Hepatocyte (in vitro differentiated cells): ENCODE results near the gene USHBP1. TPM values are rescaled to one million over a fixed set of nuclear protein-coding genes. Genes with fewer than 3 reads are reported as not detected.

Experiments used
- DNase-seq: peaks from one replicate; pipeline ENCODE4 v3.0.0-alpha.2; 2016; ENCODE audit warnings: low spot score
- H2AFZ ChIP-seq: fragments of 200-600 bp; sonication (generic); 2 replicates; pipeline ENCODE4 v1.6.0; 2016; ENCODE audit warnings: antibody characterized with exemption, mild to moderate bottlenecking
- H3K27ac ChIP-seq: fragments of 200-600 bp; sonication (generic); 2 replicates; pipeline ENCODE4 v1.5.1; 2016; ENCODE audit warnings: mild to moderate bottlenecking
- H3K27me3 ChIP-seq: fragments of 200-600 bp; sonication (generic); 2 replicates; pipeline ENCODE4 v1.6.1; 2016
- H3K36me3 ChIP-seq: fragments of 200-600 bp; sonication (generic); replicated peaks from 2 replicates; pipeline ENCODE4 v1.5.1; 2016; ENCODE audit warnings: low read depth; ENCODE audit not compliant: insufficient read depth
- H3K4me1 ChIP-seq: fragments of 200-600 bp; sonication (generic); 2 replicates; pipeline ENCODE4 v1.5.1; 2016; ENCODE audit warnings: mild to moderate bottlenecking, moderate library complexity; ENCODE audit not compliant: insufficient read depth
- H3K4me2 ChIP-seq: fragments of 200-600 bp; sonication (generic); 2 replicates; pipeline ENCODE4 v1.6.0; 2016
- H3K4me3 ChIP-seq: fragments of 200-600 bp; sonication (generic); 2 replicates; pipeline ENCODE4 v1.5.1; 2016; ENCODE audit warnings: mild to moderate bottlenecking
- H3K79me2 ChIP-seq: fragments of 200-600 bp; sonication (generic); 2 replicates; pipeline ENCODE4 v1.6.0; 2017; ENCODE audit warnings: mild to moderate bottlenecking
- H3K9me2 ChIP-seq: fragments of 200-600 bp; sonication (generic); replicated peaks from 2 replicates; pipeline ENCODE4 v1.6.0; 2017; ENCODE audit warnings: mild to moderate bottlenecking; ENCODE audit not compliant: insufficient read depth
- H3K9me3 ChIP-seq: fragments of 200-600 bp; sonication (generic); 2 replicates; pipeline ENCODE4 v1.5.1; 2016; ENCODE audit warnings: low read depth, mild to moderate bottlenecking
- H4K20me1 ChIP-seq: fragments of 200-600 bp; sonication (generic); 2 replicates; pipeline ENCODE4 v1.6.0; 2016; ENCODE audit warnings: mild to moderate bottlenecking; ENCODE audit not compliant: insufficient read depth, poor library complexity, severe bottlenecking
- EZH2 ChIP-seq: fragments of 200-600 bp; sonication (generic); IDR thresholded peaks from 2 replicates; pipeline ENCODE4 v1.6.1; 2016; ENCODE audit warnings: antibody characterized with exemption, mild to moderate bottlenecking, borderline replicate concordance
- EZH2phosphoT487 ChIP-seq: fragments of 200-600 bp; sonication (generic); IDR thresholded peaks from one replicate; pipeline ENCODE4 v1.6.1; 2018; ENCODE audit warnings: antibody characterized with exemption, mild to moderate bottlenecking, low read depth, moderate library complexity; ENCODE audit not compliant: unreplicated experiment, severe bottlenecking
- WGBS: methylation state at CpG from one replicate; pipeline ENCODE4 v1.1.6; 2016; ENCODE audit warnings: low lambda C conversion rate; ENCODE audit errors: missing lambda C conversion rate; 5-methylcytosine and 5-hydroxymethylcytosine counted together
- polyA plus RNA-seq: library from polyadenylated mRNA; unstranded; fragments of >200 nt; fragmentation: Nextera tagmentation; extraction: Ambion mirVana; gene quantifications from 2 replicates; pipeline ENCODE4 v1.2.1, GENCODE V29; 2016
- total RNA-seq: library from RNA; depleted of rRNA; stranded (reverse); fragments of >200 nt; gene quantifications from 2 replicates; pipeline ENCODE4 v1.2.3, GENCODE V29; 2014
- TF ChIP-seq, protein P1 (sequence below): fragments of 200-600 bp; sonication (generic); IDR thresholded peaks from 2 replicates; pipeline ENCODE4 v1.5.1; 2016; ENCODE audit warnings: antibody characterized with exemption, mild to moderate bottlenecking; ENCODE audit not compliant: poor library complexity

Gene USHBP1
- total and polyA plus RNA-seq, 2 experiments from 2014 or later: 0.98 TPM; not detected in 1

DNA sequence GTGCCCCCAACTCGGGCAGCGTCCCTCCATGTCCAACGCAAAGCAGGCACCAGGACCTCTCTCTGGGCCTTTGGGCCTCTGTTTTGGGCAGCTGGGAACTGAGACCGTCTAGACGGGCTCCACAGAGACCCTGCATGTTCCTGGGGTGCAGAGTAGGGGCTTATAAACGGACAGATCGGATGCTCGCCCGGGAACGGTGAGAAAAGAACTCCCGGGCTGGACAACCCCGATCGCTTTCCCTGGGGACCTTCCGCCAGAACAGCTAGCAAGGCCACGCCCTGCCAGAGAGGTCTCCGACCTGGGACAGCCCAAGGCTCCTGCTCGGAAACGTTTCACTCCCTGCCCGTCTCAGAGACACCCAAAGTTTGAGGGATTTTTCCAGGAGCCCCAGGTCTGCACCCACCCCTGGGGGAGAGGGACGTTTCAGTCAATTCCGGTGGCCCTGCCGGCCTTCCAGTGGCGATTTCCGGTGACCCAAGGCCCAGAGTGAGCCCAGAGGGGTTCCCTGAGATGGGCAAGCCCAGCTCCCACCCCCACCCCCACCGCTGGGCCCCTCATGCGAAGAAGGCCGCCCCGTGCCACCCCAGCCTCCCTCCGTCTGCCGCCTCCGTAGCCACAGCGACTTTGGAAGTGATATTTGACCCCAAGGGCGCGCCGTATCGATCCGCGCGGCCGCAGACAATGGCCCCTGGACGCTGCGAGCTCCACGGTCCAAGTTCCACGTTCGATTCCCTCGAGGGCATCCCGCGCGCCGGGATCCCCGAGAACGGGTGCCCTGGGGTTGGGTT, 20.5 kb downstream of the USHBP1 start:
- Histone ChIP-seq H3K4me3 (peak overlapping the region; percentile 95), H3K27me3 (no peaks in the 10 kb centered on the region), H3K27ac (peak overlapping the region; percentile 86), H3K4me2 (peak overlapping the region; percentile 98), H3K9me2 (no peaks in the 10 kb centered on the region), H4K20me1 (peaks cover 31% of the 10 kb centered on the region), H3K4me1 (peaks cover 68% of the 10 kb centered on the region), H3K79me2 (peaks cover 57% of the 10 kb centered on the region), H3K36me3 (no peaks in the 10 kb centered on the region), H2AFZ (peak overlapping the region; percentile 51), H3K9me3 (no peaks in the 10 kb centered on the region)
- 2% methylated on average over 43 of the region's 52 CpGs for WGBS
- peak; percentile 73 for DNase-seq
- TF ChIP-seq, protein P1, sequence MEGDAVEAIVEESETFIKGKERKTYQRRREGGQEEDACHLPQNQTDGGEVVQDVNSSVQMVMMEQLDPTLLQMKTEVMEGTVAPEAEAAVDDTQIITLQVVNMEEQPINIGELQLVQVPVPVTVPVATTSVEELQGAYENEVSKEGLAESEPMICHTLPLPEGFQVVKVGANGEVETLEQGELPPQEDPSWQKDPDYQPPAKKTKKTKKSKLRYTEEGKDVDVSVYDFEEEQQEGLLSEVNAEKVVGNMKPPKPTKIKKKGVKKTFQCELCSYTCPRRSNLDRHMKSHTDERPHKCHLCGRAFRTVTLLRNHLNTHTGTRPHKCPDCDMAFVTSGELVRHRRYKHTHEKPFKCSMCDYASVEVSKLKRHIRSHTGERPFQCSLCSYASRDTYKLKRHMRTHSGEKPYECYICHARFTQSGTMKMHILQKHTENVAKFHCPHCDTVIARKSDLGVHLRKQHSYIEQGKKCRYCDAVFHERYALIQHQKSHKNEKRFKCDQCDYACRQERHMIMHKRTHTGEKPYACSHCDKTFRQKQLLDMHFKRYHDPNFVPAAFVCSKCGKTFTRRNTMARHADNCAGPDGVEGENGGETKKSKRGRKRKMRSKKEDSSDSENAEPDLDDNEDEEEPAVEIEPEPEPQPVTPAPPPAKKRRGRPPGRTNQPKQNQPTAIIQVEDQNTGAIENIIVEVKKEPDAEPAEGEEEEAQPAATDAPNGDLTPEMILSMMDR: no peak
- TF ChIP-seq EZH2phosphoT487 (no peak), EZH2 (no peak)

DNA sequence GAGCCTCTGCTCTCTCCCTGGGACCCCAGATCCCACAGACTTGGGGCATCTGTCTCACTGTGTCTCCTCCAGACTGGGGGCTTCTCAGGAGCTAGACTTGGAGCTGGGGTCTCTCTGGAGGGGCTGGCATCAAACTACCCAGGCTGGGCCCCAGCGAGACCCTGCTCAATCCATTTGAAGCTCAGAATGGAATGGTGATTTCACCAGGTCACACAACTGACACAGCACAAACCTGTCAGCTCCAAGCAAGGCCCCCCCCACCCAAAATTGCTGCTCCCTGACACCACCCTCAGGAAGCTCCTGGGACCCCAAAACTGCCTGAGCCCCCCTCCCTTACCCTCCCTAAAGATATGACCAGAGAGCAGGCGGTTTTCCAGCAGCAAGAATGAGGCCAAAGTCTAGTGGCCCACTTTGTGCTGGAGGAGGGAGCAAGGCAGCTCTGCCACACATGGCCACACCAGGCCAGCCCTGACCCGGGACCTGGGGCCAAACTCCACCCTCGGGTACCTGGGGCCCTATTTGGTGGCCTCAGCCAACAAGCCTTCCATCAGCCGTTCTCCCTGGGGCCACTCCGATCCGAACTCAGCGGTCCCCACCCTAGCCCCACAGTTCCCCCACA, 21.2 kb downstream of the USHBP1 start:
- H3K9me3 ChIP-seq: no peaks in the 10 kb centered on the region
- H3K36me3 ChIP-seq: no peaks in the 10 kb centered on the region
- H2AFZ ChIP-seq: no peak overlapping the region
- WGBS: 33% methylated on average over 4 of the region's 8 CpGs
- peak overlapping the region; percentile 86 for H3K27ac ChIP-seq
- peaks cover 64% of the 10 kb centered on the region for H3K79me2 ChIP-seq
- TF ChIP-seq EZH2phosphoT487 (no peak), EZH2 (no peak)
- TF ChIP-seq, protein P1: no peak
- H4K20me1 ChIP-seq: peaks cover 31% of the 10 kb centered on the region
- H3K4me3 ChIP-seq: peak overlapping the region; percentile 95
- no peaks in the 10 kb centered on the region for H3K9me2 ChIP-seq
- no peak for DNase-seq
- H3K4me2 ChIP-seq: peak overlapping the region; percentile 98
- peaks cover 61% of the 10 kb centered on the region for H3K4me1 ChIP-seq
- no peaks in the 10 kb centered on the region for H3K27me3 ChIP-seq

DNA sequence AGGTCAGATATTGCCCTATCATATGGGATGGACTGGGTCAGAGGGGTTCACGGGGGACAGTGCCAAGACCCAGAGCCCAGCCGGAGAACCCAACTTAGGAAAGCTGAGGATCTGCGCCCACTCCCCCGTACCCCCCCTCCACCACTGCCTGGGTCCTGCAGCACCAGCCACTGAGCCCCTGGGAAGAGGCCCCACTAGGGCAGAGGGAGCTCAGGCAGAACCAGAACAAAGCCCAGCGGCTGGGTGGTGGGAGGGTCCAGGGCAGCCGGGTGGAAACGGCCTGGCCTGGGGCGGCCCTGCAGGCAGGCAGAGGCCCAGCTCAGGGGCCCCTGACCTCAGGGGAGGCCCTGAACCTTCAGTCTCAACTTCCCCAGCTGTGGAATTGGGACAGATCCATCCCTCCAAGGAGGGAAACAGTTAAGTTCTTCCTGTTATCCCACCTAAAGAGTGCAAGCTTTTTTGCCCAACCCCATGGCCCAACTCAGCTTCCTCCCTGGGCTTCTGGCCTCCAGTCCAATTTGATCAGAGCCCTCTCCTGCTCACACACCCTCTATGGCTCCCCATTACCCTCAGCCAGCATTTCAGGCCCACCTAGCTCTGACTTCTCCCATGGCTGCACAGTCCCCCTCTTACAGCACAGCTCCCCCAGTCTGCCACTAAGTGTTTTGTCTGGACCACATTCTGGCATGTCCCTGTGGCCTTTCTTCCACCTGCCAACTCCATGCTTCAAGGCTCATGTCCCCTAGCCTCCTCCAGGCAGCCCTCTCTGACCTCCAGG, 21.9 kb downstream of the USHBP1 start:
- Histone ChIP-seq H3K4me1 (peaks cover 54% of the 10 kb centered on the region), H2AFZ (no peak overlapping the region), H3K27ac (peak overlapping the region; percentile 86), H3K36me3 (no peaks in the 10 kb centered on the region), H3K4me2 (peak overlapping the region; percentile 98), H4K20me1 (peaks cover 31% of the 10 kb centered on the region), H3K9me2 (no peaks in the 10 kb centered on the region), H3K4me3 (peak overlapping the region; percentile 95), H3K9me3 (no peaks in the 10 kb centered on the region), H3K79me2 (peaks cover 71% of the 10 kb centered on the region), H3K27me3 (no peaks in the 10 kb centered on the region)
- 53% methylated on average over 8 of the region's 8 CpGs for WGBS
- TF ChIP-seq EZH2phosphoT487 (no peak), EZH2 (no peak)
- TF ChIP-seq, protein P1: no peak
- DNase-seq: no peak
